SHP77 (cell line): ENCODE measurements around the gene PHF2.

Experiments used
- DNase-seq, 2 experiments: peaks; one replicate each; lab custom pipeline; 2025; lab: John Stamatoyannopoulos, UW

PHF2 gene

DNA sequence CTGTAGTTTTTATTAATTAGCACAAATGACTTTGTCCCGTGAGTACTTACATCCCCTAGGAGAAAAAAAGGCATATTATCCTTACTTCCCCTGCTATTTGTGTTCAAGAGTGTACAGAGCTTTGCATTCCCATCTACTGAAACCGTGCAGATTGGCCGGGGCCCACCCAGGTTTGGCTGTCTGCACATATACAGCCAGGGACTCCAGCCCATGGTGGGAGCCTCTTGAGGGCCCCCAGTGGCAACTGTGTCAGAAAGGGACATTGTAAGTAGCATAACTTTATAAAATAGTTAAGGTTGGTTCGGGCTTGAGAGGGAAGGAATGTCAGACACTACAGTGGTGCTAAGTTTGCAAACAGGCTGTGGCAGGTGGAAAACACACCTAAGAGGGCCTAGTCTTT lies 24.7 kb downstream of the PHF2 start:
- DNase-seq = no peak

DNA sequence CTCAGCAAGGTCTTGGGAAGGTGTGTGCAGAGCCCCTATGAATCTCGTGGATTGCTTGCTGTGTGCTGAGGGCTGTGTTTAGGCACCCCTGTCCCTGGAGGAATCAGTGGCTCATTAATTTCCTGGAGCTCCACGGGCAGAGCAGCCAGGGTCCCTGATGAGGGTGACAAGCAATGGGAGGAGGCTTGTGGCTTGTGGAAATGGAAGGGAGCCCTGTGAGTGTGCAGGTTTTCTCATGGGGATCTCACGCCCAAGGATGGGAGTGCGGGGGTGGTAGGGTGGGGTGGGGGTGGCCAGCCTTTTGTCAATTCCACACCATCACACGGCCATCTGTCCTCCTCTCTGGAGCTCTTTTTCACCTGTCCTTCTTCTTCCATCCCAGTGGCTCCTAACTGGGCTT lies 25.3 kb downstream of the PHF2 start:
- no peak for DNase-seq

DNA sequence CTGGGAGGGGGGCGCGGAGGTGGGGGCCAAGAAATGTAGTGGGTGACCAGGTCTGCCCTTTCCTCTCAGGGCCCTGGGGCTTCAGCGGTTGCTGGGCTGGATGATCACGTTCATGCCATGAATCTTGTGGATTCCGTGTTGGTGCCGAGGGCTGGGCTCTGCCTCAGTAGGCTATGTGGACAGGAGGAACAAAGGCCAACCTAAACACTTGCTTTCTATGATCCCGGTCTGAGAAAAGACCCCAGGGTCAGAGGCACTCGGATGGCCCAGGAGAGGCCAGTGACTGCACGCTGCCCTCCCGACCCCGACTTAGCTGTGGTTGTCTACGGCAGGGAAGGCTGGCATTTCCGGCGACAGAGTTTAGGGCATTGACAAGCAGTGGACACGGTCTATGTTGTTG lies 26.6 kb downstream of the PHF2 start:
- DNase-seq = no peak

DNA sequence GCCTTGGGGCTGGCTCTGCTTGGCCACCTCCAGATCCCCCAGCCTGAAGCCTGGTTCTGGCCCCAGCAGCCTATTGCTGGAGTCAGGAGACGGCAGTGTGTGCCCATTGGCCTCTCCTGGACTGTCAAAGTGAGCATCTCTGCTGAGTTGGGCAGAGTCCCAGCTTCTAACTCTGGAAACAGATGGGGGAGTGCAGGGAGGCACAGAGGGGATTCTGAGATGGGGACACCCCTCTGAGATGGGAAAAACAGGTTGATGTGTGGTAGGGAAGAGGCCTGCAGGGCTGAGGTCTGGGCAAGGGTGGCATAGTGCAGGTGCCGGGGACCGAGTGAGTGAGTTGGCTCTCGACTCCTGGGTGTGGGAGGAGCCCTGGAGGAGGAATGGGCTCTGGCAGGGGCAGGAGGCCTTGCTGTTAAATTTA lies 27.5 kb downstream of the PHF2 start:
- DNase-seq = no peak

DNA sequence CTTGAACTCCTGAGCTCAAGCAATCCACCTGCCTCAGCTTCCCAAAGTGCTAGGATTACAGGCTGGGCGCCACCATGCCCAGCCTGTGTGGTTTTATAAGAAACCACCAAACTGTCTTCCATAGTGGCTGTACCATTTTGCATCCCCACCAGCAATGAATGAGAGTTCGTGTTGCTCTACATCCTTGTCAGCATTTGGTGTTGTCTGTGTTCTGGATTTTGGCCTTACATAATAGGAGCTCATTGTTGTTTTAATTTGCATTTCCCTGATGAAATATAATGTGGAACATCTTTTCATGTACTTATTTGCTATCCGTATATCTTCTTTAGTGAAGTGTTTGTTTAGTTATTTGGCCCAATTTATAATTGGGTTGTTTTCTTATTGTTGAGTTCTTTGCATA lies 29.8 kb downstream of the PHF2 start:
- DNase-seq = no peak

DNA sequence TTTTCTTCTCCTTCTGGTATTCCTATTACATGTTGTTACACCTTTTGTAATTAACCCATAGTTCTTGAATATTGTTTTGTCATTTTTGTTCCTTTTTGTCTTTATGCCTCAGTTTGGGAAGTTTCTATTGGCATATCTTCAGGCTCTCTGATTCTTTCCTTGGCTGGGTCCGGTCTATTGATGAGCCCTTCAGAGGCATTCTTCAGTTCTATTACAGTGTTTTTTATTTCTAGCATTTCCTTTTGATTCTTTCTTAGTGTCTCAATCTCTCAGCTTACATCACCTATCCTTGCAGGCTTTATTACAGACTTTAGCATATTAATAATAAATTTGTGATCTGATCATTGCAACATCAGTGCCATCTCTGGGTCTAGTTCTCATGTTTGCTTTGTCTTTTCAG lies 33.8 kb downstream of the PHF2 start:
- no peak for DNase-seq

DNA sequence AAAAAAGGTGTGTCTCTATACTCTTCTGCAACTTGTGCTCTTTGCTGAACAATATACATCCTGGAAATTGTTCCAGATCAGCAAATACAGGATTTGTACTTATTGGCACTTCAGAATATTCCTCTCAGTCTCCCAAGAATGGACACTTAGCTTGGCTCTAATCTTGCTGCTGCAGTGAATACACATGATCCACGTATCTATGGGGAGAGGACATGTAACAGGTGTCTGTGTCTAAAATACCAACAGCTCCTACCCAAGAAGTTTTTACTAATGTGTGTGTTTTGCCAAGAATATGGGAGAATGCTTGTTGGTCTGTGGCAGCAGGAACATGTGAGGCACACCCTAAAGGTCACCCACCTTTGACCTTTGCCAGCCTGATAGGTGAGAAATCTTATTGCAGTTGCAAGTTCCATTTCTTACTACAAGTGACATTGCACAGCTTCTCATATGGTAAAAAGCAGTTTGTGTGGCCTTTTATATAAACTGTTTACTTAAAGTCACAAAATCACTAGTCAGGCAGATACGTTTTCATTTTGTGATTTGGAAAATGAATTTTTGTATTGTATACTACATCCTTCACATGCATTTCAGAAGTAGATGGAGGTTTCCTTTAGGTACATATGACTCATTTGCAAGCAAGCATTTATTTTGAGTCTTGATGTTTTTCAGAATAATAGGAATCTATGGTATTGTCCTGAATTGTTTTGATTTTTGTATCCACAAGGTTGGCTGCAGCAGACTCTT lies 35.8 kb downstream of the PHF2 start:
- DNase-seq = no peak

DNA sequence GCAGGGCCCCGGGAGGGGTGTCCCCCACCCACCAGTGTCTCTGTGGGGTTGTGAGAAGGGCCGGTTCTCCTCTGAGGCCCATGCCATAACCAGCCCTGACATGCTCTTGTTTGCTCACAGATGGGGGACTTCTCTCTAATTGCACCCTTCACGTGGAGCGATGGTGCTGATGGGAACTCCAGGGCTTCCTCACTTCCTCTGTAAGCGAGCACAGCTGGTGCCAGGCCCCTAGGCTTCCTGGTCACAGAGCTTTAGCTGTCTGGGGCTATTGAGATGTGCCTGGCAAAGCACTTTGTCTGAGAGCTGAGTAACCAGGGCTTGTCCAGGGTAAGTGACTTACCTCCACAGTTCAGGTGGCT lies 36.4 kb downstream of the PHF2 start:
- DNase-seq = peak; percentile 26 to 43

DNA sequence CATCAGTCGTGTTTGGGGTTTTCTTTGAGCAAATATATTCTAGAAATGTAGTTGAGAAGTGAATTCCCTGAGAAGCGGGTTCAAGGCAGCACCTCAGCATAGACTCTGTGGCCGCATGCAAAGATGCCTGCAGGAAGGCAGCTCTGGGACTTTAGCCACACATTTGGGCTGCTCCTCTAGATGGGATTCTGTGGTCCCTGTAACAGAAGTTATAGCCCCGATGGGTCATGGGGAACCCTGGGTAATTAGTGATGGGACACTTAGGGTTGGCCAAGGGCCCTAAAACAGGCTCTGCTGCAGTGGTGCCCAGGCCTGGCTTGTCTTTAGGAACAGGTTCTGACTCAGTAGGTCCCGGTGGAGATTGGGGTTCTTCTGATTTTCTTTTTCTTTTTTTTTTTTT lies 36.8 kb downstream of the PHF2 start:
- DNase-seq = no peak

DNA sequence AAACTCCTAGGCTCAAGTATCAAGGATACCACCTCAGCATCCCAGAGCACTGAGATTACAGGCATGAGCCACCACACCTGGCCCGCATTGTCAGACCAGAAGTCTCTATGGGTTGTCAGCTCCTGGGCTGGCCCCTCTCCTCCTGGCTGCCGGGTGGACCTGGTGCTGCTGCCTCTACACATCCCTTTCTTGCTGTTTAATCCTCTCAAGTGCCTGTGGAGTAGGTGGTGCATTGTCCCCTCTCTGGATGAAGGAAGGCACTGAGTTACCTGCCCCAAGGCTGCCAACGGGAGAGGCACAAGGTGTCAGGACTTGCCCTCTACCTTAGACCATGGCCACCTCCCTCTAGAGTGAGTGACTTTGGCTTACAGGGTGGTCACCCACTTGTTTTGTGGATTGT lies 37.4 kb downstream of the PHF2 start:
- DNase-seq = no peak

DNA sequence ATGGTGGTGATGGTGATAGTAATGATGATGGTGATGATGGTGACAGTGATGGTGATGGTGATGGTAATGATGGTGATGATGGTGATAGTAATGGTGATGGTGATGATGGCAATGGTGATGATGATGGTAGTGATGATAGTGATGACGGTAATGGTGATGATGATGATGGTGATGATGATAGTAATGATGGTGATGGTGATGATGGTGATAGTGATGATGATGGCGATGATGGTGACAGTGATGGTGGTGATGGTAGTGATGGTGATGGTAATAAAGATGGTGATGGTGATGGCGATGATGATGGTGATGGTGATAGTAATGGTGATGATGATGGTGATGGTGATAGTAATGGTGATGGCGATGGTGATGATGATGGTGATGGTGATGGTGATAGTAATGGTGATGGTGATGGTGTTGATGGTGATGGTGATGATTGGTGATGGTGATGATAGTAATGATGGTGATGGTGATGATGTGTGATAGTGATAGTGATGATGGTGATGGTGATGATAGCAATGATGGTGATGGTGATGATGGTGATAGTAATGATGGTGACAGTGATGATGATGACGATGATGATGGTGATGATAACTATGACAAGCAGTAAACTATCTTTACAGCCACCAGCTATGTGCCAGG lies 38.6 kb downstream of the PHF2 start:
- DNase-seq = no peak

DNA sequence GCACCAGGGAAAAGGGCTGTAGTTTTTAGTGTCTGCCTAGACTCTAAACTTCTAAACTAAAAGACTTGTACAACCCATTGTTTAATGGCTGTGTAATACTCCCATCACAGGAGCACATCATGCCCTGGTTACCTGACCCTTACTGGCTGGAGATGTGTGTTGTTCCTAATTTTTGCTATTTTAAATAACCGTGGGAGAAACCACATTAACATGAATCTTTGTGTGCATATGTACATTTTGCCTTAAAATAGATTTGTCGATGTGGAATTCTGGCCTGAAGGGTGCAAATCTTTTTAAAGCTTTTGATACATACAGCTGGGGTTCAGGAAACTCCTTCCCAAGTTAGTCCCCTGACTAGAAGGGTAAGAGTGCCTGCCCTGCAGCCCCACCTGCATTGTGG lies 39.7 kb downstream of the PHF2 start:
- no peak for DNase-seq

DNA sequence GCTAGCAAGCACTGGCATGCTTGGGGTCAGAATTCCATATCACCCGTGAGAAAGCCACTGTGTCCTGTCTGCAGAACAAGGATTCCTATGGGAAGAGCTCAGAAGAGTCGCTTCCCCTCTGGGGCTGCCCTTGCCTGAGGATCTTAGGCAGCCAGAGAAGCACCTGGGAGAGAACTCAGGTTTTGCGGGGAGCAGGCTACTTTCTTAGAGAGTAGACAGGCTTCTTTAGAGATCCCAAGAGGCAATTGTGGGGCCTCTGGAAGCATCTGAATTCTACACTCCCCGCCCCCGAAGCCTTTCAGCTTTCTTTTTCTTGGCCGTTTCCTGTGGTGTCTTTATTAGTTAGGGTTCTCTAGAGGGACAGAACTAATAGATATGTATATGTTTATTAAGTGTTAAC lies 40.9 kb downstream of the PHF2 start:
- no peak for DNase-seq

DNA sequence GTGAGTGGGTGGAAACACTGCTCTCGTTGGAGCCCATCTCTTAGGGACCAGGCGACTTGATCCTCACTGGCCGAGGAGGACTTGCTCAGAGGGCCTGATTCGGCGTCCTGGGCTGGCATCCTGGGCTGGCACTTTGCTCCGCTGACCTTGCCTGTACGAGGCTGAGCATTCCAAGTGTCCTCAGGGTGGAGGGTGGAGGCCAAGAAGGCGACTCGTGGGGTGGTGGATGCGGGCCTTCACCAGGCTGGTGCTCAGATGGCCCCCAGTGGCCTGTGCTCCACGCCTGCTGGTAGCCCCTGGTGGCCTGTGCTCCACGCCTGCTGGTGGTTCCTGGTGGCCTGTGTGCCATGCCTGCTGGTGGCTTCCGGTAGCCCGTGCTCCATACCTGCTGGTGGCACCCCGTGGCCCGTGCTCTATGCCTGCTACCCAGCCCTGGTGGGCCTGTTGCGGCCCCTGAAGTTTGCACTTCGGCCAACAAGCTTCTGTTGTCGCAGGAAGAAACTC lies 42.9 kb downstream of the PHF2 start:
- no peak for DNase-seq

DNA sequence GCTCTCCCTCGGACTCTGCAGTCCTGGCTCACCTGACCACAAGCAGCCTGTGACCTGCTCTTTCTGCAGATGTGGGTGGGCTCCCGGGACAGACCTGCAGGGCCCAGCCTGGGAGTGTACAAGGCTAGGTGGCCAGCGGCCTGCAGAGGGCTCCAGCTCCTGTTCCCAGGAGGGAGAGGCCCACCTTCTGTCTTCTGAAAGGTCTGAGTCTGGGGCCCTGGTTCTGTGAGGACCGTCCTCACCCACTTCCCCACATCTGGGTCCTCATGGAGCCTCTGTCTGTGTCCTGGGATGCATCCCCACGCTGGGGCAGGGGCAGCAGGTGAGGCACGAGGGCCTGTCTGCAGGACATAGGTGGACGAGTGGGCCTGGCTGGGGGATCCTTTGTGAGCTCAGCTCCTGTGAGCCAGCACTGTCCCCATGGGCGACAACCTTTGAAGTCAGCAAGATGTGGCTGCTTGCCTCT lies 43.7 kb downstream of the PHF2 start:
- no peak for DNase-seq

DNA sequence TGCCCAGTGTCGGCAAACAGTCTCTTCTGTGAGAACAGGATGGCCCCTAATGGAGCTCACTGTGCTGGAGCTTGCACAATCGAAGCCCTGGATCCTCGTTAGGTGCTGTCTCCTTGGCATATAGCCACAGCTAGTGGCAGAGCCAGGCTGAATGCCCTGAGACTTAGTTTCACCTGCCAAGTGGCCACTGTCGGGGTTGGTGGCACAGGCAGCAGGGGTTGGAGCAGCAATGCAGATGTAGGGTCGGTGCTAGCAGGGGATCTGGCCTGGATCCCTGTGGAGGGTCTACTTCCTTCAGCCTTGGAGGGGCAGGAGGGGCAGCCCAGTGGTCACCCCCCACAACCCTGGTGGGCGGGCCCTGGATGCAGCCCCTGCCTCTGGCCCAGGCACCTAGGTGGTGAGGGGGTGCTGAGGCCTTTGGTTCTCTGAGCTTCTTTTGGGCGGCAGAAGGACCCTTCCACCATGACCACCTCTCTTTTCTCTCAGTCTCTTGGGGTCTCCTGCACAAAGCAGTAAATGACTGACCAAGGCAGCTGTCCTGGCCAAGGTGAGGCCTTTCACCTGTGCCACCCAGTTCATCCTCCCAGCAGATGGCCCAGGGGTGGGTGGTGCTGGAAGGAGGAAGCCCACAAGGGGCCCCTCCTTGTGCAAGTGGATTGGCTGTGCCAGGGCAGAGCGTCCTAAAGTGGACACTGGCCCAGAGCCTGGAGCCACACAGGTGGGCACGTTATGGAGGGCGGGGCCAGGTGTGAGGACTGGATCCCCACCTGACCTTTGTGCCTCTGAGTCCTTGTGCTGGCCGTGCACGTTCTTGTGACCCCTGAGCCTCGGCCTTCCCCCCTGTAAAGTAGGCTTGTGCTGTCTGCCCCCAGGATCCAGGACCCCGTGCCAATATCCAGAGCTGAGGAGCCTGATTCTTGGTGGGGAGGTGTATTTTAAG lies 44.8 kb downstream of the PHF2 start:
- peak; percentile 0 to 31 for DNase-seq

DNA sequence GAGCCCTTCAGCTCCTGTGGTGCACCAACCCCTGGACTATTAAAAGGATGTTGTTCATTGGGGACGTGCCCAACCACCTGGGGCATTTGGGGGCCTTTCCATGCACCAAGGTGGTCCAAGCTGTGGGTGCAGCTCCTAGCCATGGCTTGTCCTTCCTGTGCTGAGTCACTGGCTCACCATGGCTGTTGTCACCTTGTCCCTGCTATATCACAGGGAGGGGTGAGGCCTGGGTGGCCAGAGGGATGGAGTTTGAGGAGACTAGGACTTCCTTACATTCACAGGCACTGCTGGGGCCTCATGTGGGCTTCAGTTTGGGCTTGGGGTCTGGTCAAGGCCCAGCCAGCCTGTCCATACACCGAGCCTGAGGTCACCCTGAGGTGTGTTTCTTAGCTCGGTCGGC lies 45.5 kb downstream of the PHF2 start:
- no peak for DNase-seq

DNA sequence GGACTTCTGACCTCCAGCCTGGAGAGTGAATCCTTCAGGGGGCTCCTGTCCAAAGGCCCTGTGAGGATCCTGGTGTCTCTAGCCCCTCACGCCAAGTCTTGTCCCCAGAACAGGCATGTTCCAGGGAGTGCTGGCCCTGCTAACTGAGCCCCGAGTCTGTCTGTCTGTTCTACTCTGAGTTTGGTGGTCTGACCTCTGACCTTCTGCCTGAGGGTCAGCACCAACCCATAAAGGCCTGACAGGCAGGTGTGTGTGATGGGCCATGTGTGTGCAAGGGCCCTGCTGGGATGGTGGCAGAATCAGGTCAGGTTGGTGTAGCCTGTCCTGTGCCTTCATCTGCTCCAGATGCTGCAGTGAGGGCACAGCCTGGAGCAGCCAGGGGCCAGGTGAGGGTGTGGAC lies 46.3 kb downstream of the PHF2 start:
- DNase-seq = no peak

DNA sequence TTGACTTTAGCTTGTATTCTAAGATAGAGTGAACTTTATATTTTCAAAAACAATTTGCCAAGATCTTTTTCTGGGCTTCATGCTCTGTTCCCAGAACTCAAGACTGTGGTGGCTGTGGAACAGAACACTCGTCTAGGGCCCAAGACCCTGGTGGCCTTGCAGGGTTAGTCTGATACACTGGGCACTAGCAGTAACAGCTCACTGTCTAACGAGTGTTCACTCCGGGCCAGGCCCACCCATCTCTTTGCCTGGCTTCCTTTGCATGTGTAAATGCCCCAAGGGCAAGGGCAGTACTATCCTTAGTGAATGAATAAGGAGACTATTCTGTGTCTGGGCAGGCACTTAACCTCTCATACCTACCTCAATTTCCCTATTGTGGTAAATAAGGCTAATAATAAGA lies 47.4 kb downstream of the PHF2 start:
- no peak for DNase-seq

DNA sequence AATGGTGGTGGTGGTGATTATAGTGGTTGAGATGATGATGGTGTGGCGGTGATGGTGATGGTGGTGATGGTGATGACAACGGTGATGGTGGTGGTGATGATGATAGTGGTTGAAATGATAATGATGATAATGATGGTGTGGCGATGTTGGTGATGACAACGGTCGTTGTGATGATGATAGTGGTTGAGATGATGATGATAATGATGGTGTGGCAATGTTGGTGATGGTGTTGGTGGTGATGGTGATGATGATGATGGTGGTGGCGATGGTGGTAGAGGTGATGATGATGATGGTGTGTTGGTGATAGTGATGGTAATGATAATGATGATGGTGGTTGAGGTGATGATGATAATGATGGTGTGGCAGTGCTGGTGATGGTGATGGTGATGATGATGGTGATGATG lies 48.0 kb downstream of the PHF2 start:
- no peak for DNase-seq

DNA sequence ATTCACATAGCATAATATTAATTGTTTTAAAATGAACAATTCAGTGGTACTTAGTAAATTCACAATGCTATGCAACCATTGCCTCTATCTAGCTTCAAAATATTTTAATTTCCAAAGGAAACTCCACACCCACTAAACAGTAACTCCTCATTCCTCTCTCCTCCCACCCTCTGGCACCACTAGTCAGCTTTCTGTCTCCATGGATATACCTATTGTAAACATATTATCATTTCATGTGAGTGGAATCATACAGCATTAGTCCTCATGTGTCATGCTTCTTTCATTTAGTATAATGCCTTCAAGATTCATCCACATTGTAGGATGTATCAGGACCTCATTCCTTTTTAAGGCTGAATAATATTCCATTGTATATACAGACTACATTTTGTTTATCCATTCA lies 48.6 kb downstream of the PHF2 start:
- no peak for DNase-seq

DNA sequence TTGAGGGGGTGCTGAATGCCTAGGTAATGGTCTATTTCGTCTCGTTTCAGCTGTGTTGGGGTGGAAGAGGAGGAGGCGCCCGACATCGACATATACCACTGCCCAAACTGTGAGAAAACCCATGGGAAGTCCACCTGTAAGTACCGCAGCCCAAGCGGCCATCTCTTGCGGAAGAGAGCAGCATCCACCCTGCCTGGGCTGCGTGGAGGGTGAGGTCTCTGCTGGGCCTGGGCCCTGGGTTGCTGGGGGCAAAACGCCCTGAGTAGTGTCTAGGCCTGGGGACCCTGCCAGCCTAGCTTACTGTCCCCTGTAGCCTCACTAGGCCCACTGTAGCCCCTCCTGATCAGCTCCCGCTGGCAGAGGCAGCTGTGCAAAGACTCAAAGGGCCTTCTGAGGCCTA lies 53.5 kb downstream of the PHF2 start:
- DNase-seq = no peak
